WTC11 (cell line): Measurements from ENCODE around the gene CHPF. TPM values are rescaled to one million over a fixed set of nuclear protein-coding genes. Genes with fewer than 3 reads are reported as not detected.

Experiments
- ATAC-seq: fragments of 200-7000 bp; cut with Tn5 transposase; 2 replicates; pipeline ENCODE4 v1.10.0; 2021; ENCODE audit warnings: mild to moderate bottlenecking, moderate library complexity
- CTCF ChIA-PET: fragments of 300-600 bp; sonication (Branson Sonifier 250); formaldehyde crosslinking; loops from one replicate; lab custom pipeline; 2021; ENCODE audit warnings: antibody characterized with exemption; lab: Charles Lee
- POLR2A ChIA-PET: fragments of 350-600 bp; sonication (Branson Sonifier 250); formaldehyde crosslinking; loops from one replicate; lab custom pipeline; 2021; ENCODE audit warnings: antibody characterized with exemption; lab: Charles Lee
- DNase-seq: peaks from one replicate; pipeline ENCODE4 v3.0.0; 2021; ENCODE audit warnings: low spot score
- H3K27ac Mint-ChIP-seq: 2 replicates; pipeline ENCODE4 v1.8.0; 2021; ENCODE audit warnings: mixed read lengths
- H3K27me3 Mint-ChIP-seq: 2 replicates; pipeline ENCODE4 v1.8.0; 2021; ENCODE audit warnings: low read depth, mild to moderate bottlenecking, moderate library complexity, mixed read lengths
- H3K36me3 Mint-ChIP-seq: 2 replicates; pipeline ENCODE4 v1.8.0; 2021; ENCODE audit warnings: mixed read lengths
- H3K4me1 Mint-ChIP-seq: 2 replicates; pipeline ENCODE4 v1.8.0; 2022; ENCODE audit warnings: mixed read lengths
- H3K4me3 Mint-ChIP-seq: 2 replicates; pipeline ENCODE4 v1.8.0; 2021; ENCODE audit warnings: mild to moderate bottlenecking, moderate library complexity, mixed read lengths
- H3K9me3 Mint-ChIP-seq: 2 replicates; pipeline ENCODE4 v1.8.0; 2021; ENCODE audit warnings: mixed read lengths
- ELF4 ChIP-seq: sonication (generic); formaldehyde crosslinking; IDR thresholded peaks from 2 replicates; pipeline ENCODE4 v1.8.1; 2022; ENCODE audit warnings: low read depth, mild to moderate bottlenecking, moderate library complexity, missing genetic modification reagents
- FOXP1 ChIP-seq: sonication (generic); formaldehyde crosslinking; IDR thresholded peaks from 2 replicates; pipeline ENCODE4 v1.8.0; 2022; ENCODE audit warnings: missing genetic modification reagents, mild to moderate bottlenecking, moderate library complexity, borderline replicate concordance
- GABPB1 ChIP-seq: sonication (generic); formaldehyde crosslinking; IDR thresholded peaks from 2 replicates; pipeline ENCODE4 v1.8.1; 2023; ENCODE audit warnings: mild to moderate bottlenecking, missing genetic modification reagents
- JAZF1 ChIP-seq: fragments of 250-450 bp; sonication (Bioruptor Pico); IDR thresholded peaks from 2 replicates; pipeline ENCODE4 v1.9.0; 2021; ENCODE audit warnings: moderate library complexity, mild to moderate bottlenecking, inconsistent platforms
- NFE2L1 ChIP-seq: sonication (generic); formaldehyde crosslinking; IDR thresholded peaks from 2 replicates; pipeline ENCODE4 v1.8.1; 2023; ENCODE audit warnings: missing genetic modification reagents
- NR1H2 ChIP-seq: sonication (generic); formaldehyde crosslinking; IDR thresholded peaks from 2 replicates; pipeline ENCODE4 v1.9.0; 2021; ENCODE audit warnings: mild to moderate bottlenecking, moderate library complexity, missing genetic modification reagents
- TEAD1 ChIP-seq: sonication (generic); formaldehyde crosslinking; IDR thresholded peaks from 2 replicates; pipeline ENCODE4 v1.8.0; 2022; ENCODE audit warnings: mild to moderate bottlenecking, missing genetic modification reagents
- TEAD4 ChIP-seq: sonication (generic); formaldehyde crosslinking; IDR thresholded peaks from 2 replicates; pipeline ENCODE4 v1.8.0; 2022; ENCODE audit warnings: mild to moderate bottlenecking, missing genetic modification reagents
- ZNF416 ChIP-seq: fragments of 250-450 bp; sonication (Bioruptor Pico); IDR thresholded peaks from 2 replicates; pipeline ENCODE4 v1.9.0; 2021; ENCODE audit warnings: mild to moderate bottlenecking, inconsistent platforms
- total RNA-seq: library from RNA; stranded (reverse); gene quantifications from 3 replicates; pipeline ENCODE4 v1.2.3, GENCODE V29; 2021
- TF ChIP-seq, protein P1 (sequence below): sonication (generic); formaldehyde crosslinking; IDR thresholded peaks from 2 replicates; pipeline ENCODE4 v1.8.1; 2022; ENCODE audit warnings: low read depth, missing genetic modification reagents, borderline replicate concordance
- TF ChIP-seq, protein P2 (sequence below): sonication (generic); formaldehyde crosslinking; IDR thresholded peaks from 2 replicates; pipeline ENCODE4 v1.8.1; 2023; ENCODE audit warnings: mild to moderate bottlenecking, moderate library complexity, missing genetic modification reagents
- TF ChIP-seq, protein P3 (sequence below): fragments of 250-450 bp; sonication (Bioruptor Pico); IDR thresholded peaks from 2 replicates; pipeline ENCODE4 v1.9.0; 2021; ENCODE audit warnings: mild to moderate bottlenecking
- TF ChIP-seq, protein P4 (sequence below): sonication (generic); formaldehyde crosslinking; IDR thresholded peaks from 2 replicates; pipeline ENCODE4 v1.8.0; 2023; ENCODE audit warnings: missing genetic modification reagents
- TF ChIP-seq, protein P5 (sequence below): sonication (generic); formaldehyde crosslinking; IDR thresholded peaks from 2 replicates; pipeline ENCODE4 v1.8.1; 2023; ENCODE audit warnings: mild to moderate bottlenecking, missing genetic modification reagents, moderate library complexity
- TF ChIP-seq, protein P6 (sequence below): sonication (generic); formaldehyde crosslinking; IDR thresholded peaks from 2 replicates; pipeline ENCODE4 v1.8.0; 2022; ENCODE audit warnings: mild to moderate bottlenecking, missing genetic modification reagents
- TF ChIP-seq, protein P7 (sequence below): sonication (generic); formaldehyde crosslinking; IDR thresholded peaks from 2 replicates; pipeline ENCODE4 v1.8.0; 2022; ENCODE audit warnings: mild to moderate bottlenecking, missing genetic modification reagents
- TF ChIP-seq, protein P8 (sequence below): sonication (generic); formaldehyde crosslinking; IDR thresholded peaks from 2 replicates; pipeline ENCODE4 v1.8.0; 2022; ENCODE audit warnings: mild to moderate bottlenecking, missing genetic modification reagents
- TF ChIP-seq, protein P9 (sequence below): fragments of 200-600 bp; IDR thresholded peaks from 2 replicates; pipeline ENCODE4 v1.8.0; 2022; ENCODE audit warnings: antibody characterized with exemption
- TF ChIP-seq, protein P10 (sequence below): fragments of 250-450 bp; sonication (Bioruptor Pico); IDR thresholded peaks from 2 replicates; pipeline ENCODE4 v1.8.0; 2021; ENCODE audit warnings: mild to moderate bottlenecking

Gene CHPF
- total RNA-seq, 1 experiment from 2014 or later: 97.0 TPM

DNA sequence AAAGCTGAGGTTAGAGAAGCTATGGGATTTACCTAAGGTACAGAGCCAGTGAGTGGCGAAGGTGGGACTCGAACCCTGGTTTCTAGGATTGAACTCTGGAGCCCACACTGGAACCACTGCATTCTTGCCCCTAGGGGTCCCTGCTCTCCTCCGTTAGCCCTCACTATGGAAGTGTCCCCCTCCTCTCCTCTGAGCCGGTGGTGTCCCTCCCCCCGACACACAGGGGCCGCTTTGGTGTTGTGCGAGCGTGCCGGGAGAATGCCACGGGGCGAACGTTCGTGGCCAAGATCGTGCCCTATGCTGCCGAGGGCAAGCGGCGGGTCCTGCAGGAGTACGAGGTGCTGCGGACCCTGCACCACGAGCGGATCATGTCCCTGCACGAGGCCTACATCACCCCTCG is 53.4 kb downstream of the CHPF start:
- ATAC-seq: peak; percentile 40
- CTCF ChIA-PET: interaction anchor here (1.4 to 35.9 kb wide), 8 partner anchors 9 to 87 kb away, joined by 3 to 2316 read pairs (median 13); partner anchors contain the start of genes ASIC4, CHPF, GMPPA and TMEM198

DNA sequence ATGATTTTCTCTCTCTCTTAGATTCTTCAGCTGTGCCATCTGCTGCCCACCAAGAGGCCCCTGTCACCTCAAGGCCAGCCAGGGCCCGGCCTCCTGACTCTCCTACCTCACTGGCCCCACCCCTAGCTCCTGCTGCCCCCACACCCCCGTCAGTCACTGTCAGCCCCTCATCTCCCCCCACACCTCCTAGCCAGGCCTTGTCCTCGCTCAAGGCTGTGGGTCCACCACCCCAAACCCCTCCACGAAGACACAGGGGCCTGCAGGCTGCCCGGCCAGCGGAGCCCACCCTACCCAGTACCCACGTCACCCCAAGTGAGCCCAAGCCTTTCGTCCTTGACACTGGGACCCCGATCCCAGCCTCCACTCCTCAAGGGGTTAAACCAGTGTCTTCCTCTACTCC is 54.3 kb downstream of the CHPF start:
- peaks cover 37% of the 10 kb centered on the region for H3K4me1 Mint-ChIP-seq
- CTCF ChIA-PET: interaction anchor here (0.9 to 35.9 kb wide), 6 partner anchors 10 to 86 kb away, joined by 3 to 2316 read pairs (median 10); partner anchors contain the start of genes ASIC4, CHPF, GMPPA and TMEM198
- no peak overlapping the region for H3K4me3 Mint-ChIP-seq
- peaks cover 36% of the 10 kb centered on the region for H3K27me3 Mint-ChIP-seq
- POLR2A ChIA-PET: no interaction called here
- DNase-seq (no peak), ATAC-seq (no peak)
- H3K27ac Mint-ChIP-seq: no peak overlapping the region
- H3K9me3 Mint-ChIP-seq: no peaks in the 10 kb centered on the region
- H3K36me3 Mint-ChIP-seq: no peaks in the 10 kb centered on the region
- no peak for TF ChIP-seq GABPB1 (CRISPR knock-in tag)
- TF ChIP-seq, protein P1, sequence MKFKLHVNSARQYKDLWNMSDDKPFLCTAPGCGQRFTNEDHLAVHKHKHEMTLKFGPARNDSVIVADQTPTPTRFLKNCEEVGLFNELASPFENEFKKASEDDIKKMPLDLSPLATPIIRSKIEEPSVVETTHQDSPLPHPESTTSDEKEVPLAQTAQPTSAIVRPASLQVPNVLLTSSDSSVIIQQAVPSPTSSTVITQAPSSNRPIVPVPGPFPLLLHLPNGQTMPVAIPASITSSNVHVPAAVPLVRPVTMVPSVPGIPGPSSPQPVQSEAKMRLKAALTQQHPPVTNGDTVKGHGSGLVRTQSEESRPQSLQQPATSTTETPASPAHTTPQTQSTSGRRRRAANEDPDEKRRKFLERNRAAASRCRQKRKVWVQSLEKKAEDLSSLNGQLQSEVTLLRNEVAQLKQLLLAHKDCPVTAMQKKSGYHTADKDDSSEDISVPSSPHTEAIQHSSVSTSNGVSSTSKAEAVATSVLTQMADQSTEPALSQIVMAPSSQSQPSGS (CRISPR knock-in tag): no peak
- TF ChIP-seq, protein P2, sequence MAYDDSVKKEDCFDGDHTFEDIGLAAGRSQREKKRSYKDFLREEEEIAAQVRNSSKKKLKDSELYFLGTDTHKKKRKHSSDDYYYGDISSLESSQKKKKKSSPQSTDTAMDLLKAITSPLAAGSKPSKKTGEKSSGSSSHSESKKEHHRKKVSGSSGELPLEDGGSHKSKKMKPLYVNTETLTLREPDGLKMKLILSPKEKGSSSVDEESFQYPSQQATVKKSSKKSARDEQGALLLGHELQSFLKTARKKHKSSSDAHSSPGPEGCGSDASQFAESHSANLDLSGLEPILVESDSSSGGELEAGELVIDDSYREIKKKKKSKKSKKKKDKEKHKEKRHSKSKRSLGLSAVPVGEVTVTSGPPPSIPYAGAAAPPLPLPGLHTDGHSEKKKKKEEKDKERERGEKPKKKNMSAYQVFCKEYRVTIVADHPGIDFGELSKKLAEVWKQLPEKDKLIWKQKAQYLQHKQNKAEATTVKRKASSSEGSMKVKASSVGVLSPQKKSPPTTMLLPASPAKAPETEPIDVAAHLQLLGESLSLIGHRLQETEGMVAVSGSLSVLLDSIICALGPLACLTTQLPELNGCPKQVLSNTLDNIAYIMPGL (CRISPR knock-in tag): no peak
- TF ChIP-seq, protein P3, sequence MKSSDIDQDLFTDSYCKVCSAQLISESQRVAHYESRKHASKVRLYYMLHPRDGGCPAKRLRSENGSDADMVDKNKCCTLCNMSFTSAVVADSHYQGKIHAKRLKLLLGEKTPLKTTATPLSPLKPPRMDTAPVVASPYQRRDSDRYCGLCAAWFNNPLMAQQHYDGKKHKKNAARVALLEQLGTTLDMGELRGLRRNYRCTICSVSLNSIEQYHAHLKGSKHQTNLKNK (CRISPR knock-in tag): no peak
- no peak for TF ChIP-seq NFE2L1 (CRISPR knock-in tag)
- no peak for TF ChIP-seq JAZF1 (CRISPR knock-in tag)
- TF ChIP-seq, protein P4, sequence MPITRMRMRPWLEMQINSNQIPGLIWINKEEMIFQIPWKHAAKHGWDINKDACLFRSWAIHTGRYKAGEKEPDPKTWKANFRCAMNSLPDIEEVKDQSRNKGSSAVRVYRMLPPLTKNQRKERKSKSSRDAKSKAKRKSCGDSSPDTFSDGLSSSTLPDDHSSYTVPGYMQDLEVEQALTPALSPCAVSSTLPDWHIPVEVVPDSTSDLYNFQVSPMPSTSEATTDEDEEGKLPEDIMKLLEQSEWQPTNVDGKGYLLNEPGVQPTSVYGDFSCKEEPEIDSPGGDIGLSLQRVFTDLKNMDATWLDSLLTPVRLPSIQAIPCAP (CRISPR knock-in tag): no peak
- TF ChIP-seq, protein P5, sequence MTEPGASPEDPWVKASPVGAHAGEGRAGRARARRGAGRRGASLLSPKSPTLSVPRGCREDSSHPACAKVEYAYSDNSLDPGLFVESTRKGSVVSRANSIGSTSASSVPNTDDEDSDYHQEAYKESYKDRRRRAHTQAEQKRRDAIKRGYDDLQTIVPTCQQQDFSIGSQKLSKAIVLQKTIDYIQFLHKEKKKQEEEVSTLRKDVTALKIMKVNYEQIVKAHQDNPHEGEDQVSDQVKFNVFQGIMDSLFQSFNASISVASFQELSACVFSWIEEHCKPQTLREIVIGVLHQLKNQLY: no peak
- TF ChIP-seq, protein P6, sequence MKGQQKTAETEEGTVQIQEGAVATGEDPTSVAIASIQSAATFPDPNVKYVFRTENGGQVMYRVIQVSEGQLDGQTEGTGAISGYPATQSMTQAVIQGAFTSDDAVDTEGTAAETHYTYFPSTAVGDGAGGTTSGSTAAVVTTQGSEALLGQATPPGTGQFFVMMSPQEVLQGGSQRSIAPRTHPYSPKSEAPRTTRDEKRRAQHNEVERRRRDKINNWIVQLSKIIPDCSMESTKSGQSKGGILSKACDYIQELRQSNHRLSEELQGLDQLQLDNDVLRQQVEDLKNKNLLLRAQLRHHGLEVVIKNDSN (CRISPR knock-in tag): no peak
- TF ChIP-seq FOXP1 (CRISPR knock-in tag): no peak
- no peak for TF ChIP-seq ELF4 (CRISPR knock-in tag)
- TF ChIP-seq NR1H2: no peak

More for the DNA sequence above, 53.4 kb downstream of the CHPF start:
- H3K27me3 Mint-ChIP-seq: peaks cover 37% of the 10 kb centered on the region
- POLR2A ChIA-PET: no interaction called here
- TF ChIP-seq, protein P7, sequence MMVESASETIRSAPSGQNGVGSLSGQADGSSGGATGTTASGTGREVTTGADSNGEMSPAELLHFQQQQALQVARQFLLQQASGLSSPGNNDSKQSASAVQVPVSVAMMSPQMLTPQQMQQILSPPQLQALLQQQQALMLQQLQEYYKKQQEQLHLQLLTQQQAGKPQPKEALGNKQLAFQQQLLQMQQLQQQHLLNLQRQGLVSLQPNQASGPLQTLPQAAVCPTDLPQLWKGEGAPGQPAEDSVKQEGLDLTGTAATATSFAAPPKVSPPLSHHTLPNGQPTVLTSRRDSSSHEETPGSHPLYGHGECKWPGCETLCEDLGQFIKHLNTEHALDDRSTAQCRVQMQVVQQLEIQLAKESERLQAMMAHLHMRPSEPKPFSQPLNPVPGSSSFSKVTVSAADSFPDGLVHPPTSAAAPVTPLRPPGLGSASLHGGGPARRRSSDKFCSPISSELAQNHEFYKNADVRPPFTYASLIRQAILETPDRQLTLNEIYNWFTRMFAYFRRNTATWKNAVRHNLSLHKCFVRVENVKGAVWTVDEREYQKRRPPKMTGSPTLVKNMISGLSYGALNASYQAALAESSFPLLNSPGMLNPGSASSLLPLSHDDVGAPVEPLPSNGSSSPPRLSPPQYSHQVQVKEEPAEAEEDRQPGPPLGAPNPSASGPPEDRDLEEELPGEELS (CRISPR knock-in tag): 0 out of 2 replicates have a peak, but pooled peaks have one; percentile 12
- peak; percentile 98 for TF ChIP-seq TEAD1 (CRISPR knock-in tag)
- TF ChIP-seq NFE2L1 (CRISPR knock-in tag): 0 out of 2 replicates have a peak, but pooled peaks have one; percentile 27
- TF ChIP-seq, protein P8, sequence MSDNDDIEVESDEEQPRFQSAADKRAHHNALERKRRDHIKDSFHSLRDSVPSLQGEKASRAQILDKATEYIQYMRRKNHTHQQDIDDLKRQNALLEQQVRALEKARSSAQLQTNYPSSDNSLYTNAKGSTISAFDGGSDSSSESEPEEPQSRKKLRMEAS: peak; percentile 22; the same call in 1 of the 2 replicates
- TF ChIP-seq ZNF416 (CRISPR knock-in tag): no peak
- TF ChIP-seq FOXP1 (CRISPR knock-in tag): peak; percentile 44; the same call in 1 of the 2 replicates
- TF ChIP-seq, protein P3 (CRISPR knock-in tag): no peak
- TF ChIP-seq, protein P9, sequence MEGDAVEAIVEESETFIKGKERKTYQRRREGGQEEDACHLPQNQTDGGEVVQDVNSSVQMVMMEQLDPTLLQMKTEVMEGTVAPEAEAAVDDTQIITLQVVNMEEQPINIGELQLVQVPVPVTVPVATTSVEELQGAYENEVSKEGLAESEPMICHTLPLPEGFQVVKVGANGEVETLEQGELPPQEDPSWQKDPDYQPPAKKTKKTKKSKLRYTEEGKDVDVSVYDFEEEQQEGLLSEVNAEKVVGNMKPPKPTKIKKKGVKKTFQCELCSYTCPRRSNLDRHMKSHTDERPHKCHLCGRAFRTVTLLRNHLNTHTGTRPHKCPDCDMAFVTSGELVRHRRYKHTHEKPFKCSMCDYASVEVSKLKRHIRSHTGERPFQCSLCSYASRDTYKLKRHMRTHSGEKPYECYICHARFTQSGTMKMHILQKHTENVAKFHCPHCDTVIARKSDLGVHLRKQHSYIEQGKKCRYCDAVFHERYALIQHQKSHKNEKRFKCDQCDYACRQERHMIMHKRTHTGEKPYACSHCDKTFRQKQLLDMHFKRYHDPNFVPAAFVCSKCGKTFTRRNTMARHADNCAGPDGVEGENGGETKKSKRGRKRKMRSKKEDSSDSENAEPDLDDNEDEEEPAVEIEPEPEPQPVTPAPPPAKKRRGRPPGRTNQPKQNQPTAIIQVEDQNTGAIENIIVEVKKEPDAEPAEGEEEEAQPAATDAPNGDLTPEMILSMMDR: 0 out of 2 replicates have a peak, but pooled peaks have one; percentile 25
- TF ChIP-seq GABPB1 (CRISPR knock-in tag): no peak
- TF ChIP-seq, protein P10, sequence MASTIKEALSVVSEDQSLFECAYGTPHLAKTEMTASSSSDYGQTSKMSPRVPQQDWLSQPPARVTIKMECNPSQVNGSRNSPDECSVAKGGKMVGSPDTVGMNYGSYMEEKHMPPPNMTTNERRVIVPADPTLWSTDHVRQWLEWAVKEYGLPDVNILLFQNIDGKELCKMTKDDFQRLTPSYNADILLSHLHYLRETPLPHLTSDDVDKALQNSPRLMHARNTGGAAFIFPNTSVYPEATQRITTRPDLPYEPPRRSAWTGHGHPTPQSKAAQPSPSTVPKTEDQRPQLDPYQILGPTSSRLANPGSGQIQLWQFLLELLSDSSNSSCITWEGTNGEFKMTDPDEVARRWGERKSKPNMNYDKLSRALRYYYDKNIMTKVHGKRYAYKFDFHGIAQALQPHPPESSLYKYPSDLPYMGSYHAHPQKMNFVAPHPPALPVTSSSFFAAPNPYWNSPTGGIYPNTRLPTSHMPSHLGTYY (CRISPR knock-in tag): no peak
- peak; percentile 96 for TF ChIP-seq TEAD4 (CRISPR knock-in tag)
- DNase-seq: peak; percentile 62
- H3K4me3 Mint-ChIP-seq: no peak overlapping the region
- no peak overlapping the region for H3K27ac Mint-ChIP-seq
- peaks cover 39% of the 10 kb centered on the region for H3K4me1 Mint-ChIP-seq
- no peaks in the 10 kb centered on the region for H3K9me3 Mint-ChIP-seq
- H3K36me3 Mint-ChIP-seq: no peaks in the 10 kb centered on the region
